Limb (tissue), 2 donors: ENCODE measurements around the gene FOXA1.

Experiments
- DNase-seq, 2 donors: peaks; one replicate each; pipeline ENCODE4 v3.0.0-alpha.2; 2016; ENCODE audit errors: extremely low spot score in 2 of 2

The FOXA1 gene

DNA sequence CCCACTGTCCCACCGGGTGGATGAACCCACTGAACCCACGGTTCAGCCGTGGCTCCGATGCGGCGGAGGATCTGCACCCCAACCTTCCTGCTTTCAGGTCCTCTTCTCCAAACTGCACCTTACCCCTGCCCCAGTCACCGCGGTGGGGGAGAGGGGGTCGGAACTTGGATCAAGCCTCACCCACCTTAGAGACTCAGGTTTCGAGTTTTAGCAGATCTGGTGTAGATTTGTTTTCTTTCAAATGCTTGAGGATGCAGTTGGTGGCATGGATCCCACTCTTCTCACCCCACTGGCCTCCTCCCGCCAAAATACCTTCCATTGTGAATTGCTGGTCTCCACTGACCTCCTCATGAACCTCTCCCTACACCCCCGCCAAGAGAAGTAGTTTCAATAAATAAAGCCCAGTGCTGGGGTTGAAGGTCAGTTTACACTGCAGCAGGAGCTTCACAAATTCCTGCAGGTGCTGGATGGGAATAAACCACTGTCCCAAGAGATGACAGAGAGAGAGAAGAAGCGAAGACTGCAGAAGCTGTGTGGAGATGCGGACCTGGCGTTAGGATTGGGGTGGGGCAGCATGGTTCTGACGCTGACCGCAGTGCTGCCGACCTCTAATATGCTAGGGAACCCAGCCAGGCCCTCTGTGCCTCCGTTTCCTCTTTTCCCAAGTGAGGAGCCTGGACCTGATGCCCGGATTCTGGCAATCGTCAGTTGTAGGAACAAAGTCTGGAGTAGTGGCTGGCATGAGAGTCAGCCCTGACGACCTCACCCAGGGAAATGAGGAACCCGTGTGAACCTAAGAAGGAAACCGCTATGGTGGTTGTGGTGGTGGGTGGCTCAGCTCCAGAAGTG, 7.8 kb upstream of the FOXA1 start:
- no peak for DNase-seq

DNA sequence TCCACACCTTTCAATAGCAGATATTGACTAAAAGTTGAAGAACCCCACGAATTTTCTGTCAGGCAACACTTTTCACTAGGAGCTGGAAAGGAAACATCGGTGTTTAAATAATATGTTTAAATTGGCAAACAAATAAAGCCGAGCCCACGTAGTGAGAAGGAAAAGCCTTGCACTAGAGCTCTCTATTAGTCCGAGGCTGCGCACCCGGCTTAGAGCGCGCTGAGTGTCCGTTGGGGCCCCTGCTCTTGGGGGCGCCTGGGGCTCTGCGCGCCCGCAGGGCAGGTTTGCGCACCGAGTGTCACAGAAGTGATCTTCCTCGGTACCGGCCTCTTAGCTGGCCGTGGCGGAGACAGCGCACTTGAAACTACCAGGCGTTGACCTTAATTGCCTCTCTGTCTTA, 6.8 kb upstream of the FOXA1 start:
- DNase-seq: no peak

DNA sequence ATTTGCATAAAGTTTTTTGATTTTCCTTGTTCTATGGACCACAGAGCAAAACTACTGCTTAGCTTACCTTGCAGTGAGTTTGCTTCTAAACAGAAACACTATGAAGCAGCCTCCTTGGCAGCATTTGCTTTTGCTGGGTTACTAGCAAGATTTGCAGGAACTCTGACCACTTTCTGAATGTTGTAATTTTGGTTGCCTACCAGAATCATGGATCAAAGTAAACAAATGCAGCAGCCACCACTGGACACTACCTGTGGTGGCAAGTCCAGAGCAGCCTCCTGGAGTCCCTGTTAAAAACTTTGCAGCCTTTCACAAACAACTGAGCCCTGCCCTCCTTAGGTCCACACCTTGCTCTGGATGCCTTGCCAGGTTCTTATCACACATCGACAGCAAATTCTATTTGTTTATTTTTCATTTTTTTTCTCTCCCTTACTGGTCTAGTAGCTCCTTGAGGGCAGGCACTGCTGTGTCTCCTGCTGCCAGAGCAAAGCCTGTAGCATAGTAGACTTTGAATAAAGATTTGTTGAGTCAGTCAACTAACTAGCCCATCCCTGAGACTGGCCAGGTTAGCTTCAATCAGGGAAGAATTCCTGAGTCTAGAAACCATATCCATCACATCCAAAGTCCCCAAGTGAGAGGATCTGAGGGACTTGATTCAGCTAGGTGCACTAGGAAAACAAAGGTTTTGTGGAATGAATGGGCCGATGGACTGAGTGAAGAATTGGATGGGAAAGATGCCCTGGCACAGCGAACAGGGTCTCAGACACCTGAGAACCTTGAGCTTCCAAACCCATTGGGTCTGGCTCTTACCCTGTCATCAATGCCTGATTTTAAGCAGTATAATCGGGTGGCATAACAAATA, 6.1 kb upstream of the FOXA1 start:
- no peak for DNase-seq

DNA sequence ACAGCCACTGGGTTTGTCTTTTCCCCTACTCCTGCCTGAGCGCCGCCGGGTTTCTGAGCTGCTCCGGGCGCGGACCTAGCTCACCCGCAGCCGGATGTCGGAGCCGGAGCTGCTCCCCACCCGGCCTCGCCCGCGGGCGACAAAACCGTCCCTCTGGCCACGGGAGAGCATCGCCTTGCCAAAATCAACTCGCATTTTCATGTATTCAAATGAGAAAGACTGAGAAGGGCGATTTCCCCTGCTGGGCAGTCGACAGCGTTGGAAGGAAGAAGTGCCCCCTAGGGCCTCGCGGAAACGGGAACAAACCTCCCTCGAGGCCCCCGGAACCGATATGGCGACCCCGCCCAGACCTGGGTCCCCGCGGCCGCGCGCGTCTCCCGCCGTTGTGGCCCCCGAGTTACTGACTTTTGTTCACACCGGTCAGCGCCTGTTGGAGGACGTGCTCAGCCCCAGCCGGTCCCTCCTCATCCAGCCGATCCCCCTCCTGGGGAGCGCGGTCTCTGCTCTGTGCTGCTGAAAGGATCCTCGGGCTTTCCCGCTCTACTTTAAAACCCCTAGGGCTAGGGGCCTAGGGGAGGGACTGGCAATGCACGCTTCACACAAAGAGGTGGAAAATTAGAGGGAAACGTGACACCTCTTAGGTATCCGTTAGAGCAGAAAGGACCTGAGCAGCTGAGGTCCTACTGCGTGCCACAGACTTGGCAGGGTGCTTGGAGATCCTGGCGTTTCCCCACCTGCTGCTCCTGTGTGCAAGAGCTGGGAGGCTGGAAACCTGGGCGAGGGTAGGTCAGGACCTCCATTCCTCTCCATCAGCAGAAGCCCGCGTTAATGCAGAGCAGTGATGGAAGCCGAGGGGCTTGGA, 4.7 kb upstream of the FOXA1 start:
- DNase-seq: peak in 1 of 2 donors; percentile 58

DNA sequence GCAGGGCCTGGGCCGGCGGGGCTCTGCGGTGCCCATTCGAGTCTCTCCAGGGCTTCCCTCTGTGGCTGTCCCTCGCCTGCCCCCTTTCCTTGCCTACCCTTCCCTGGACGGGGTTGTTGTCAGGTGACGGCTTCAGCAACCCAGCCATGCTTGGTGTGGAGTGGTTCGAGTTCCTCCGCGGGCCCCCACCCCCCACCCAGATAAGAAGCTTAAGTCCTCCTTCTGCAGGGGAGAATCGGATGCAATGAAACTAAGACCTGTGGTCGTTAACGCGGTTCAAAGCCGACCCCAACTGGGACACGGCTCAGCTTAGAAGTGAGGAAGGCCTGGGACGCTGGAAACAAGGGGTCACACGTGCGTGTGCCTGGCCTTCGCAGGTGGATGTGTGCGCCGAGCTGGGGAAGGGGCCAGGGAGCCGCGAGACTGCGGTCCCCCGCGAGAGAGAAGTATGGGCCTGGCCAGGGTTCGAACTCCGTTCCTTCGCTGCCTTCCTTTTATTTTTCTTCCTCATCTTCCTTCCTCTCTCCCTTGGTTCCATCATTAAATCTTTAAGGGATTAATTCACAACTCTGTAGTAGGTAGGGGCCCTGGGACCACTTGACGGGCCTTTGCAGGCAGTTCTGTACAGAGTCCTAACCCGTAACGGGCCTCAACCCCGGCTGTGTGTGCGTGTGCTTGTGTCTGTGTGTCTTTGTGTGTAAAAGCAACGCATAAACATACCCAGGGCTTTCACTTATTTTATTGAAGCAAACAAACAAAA, 3.9 kb upstream of the FOXA1 start:
- DNase-seq: no peak

DNA sequence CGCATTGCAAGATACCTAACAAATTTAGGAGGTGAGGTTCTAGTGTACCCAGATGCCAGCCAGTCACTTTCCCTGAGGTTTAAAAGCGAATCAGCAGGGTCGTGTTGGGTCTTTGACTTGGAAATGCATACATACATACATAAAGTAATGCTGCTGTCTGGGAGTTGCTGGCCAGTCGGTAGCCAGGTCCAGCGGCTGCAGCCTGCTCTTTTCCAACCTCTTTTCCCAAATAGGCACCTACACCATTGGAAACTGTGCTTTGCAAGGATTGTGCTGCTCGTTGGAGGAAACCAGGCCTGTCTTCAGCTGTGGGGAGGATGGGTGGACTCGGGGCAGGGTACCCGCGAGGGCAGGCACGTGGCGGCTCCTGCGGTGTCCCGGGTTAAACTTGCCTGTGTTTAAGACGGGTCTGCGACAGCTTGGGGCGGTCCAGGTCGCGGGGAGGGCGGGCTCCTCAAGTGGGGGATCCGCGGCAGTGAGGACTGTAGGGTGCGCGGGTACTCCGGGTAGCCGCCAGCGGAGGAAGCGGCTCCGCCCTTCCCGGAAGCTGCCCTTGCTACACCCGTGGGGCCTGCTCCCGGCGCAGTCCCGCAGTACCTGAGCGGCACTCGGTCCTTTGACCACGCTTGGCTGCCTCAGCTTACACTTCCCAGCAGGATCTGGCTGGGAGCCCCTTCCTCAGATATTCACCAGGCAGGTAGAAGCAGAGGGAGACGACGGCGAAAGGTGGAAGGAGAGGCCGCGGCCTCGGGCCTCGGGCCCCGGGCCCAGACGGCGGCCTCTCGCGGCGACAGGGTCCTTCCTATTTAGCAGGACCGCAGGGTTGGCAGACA, 3.1 kb upstream of the FOXA1 start:
- DNase-seq: peak in 1 of 2 donors; percentile 57

DNA sequence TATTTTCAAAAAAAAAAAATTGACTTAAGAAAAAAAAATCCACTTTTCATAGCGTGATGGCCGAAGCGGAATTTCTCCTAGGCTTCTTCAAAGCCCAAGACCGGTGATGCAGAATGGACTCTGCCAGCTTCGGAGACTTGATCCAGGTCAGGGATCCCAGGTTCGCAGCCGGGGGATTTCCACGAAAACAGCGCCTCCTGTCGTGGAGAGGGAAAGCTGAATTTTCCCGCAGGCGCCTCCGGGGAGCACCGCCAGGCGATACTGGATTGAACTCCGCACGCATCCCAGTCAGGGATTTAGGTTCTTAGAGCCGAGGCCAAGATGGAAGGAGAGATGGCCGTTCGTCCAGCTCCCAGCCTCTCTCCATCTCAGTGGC, 2.5 kb upstream of the FOXA1 start:
- DNase-seq: no peak

DNA sequence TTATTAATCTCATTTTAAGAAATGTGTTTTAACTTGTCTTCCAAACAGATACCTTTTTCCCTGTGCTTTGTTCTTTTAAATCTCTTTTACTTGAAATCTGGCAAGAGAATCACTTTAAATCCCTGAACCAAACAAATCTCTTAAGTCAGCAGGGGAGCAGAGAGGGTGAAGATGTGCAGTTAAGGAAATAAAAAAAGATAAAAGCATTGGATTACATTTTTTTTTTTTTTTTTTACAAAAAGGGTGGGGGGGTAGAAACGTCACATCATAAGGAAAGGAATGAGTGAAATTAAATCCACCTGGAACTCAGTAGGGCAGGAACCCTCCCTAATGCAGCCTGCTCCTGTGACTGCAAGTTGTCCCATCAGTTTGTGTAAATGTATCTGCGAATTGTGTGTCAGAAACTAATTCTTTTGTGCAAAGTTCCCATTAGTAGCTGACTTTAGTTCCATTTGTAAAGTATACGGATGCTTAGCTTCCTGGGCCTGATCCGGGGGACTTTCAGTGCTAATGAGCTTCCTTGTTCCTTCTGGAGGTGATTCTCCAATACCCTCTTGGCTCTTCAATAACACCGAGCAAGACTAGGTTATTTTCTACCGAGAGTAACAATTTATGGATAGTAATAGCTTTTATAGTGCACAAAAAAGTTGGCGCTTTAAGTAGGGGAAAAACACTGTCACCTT, 1.9 kb upstream of the FOXA1 start:
- no peak for DNase-seq

DNA sequence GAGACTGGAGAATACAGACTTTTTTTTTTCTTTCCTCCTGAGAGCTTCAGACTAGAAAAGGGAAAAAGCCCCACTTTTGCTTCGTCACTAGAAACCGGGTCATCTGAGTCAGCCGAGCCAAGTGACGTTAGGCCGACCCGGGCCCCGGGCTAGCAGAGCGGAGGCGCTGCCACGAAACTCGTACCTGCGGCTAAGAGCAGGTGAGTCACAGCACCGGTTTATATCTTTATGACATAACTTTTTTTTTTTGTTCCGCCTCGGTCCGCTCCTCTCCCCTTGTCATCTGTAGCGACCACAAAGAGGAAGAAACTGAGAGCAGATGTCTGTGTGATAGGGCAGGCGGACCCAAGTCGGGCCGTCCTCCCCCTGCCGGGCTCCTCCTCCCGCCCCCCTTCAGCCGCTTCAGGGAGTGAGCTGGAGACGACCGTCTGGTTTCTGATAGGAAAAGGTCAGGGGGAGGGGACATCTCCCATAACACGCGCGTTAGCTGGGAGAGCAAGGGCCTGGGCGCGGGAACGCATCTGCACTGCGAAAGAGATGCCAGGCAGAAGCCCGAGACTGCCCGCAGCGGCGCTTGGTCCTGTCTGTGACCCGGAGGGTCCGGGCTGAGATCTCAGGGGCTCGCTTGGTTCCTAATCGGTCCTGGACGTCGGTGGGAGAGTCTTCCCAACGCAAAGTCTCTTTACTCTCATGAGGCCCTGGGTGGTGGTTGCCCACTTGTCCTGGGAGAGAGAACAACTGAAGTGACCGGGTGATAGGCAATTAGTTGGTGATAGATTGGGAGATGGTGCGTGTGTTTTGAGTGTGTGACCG, 966 bp upstream of the FOXA1 start:
- peak in 1 of 2 donors; percentile 60 for DNase-seq

DNA sequence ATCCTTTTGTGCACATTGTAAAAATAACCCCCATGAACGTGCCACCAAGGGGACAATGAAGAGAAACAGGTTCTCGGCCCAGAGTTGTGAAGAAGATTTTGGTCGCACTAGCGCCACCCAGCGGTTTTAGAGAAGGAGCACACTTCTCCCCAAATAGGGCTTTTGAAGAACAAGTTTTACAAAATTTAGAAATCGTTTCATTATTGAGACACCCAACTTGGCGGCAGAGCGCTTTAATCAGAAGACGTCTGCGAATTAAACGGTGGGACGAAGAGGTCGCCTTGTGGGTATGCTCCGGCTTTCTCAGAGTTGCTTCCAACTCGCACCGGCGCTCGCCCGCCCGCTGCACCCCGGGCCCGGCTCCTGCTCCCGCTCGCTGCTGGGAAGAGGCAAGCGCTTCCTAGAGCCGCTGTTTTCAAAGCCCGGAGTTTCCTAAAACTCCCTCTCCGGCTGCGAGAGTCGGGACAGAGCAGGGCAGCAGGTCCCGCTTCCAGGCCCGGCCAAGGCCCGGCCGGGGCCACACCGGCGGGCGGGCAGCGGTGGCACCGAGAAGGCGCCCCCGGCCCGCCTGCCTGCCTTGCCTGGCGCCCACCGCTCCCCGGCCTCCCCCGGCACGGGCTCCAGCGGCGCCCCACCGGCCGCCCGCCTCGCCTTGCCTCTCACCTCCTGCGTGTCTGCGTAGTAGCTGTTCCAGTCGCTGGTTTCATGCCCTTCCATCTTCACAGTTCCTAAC, 645 bp downstream of the FOXA1 start:
- peak; percentile 71 to 83 for DNase-seq

DNA sequence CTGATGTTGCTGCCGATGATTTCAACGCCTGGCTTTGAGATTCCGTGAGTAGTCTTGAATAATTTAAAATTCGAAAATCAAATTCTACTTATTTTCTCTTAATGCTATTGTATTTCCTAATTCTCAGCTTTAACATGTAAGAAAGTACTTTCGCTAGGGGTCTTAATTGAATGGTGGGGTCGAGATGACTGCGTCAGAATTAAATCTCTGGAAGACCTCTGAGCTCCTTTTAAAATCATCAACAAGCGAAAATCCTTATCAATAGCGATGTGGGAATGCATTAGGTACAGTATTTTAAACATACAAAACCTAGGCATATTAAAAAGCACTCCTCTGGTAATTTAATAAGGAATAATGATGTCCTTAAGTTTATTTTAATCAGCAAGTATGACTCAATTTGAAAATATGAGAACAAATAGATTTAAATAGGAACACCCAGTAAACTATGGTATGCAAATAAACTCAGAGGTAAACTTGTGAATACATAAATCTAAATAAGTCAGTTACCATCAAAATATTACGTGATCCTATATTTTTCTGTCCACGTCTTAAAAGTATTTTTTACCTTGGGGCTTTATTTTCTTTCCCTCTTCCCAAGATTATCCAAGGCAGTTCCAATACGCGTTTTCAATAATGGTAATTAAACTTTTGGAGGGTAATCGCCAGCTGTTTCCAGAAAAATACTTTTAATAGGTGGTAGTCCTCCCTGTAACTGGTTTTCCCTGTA, 1.4 kb downstream of the FOXA1 start:
- no peak for DNase-seq

DNA sequence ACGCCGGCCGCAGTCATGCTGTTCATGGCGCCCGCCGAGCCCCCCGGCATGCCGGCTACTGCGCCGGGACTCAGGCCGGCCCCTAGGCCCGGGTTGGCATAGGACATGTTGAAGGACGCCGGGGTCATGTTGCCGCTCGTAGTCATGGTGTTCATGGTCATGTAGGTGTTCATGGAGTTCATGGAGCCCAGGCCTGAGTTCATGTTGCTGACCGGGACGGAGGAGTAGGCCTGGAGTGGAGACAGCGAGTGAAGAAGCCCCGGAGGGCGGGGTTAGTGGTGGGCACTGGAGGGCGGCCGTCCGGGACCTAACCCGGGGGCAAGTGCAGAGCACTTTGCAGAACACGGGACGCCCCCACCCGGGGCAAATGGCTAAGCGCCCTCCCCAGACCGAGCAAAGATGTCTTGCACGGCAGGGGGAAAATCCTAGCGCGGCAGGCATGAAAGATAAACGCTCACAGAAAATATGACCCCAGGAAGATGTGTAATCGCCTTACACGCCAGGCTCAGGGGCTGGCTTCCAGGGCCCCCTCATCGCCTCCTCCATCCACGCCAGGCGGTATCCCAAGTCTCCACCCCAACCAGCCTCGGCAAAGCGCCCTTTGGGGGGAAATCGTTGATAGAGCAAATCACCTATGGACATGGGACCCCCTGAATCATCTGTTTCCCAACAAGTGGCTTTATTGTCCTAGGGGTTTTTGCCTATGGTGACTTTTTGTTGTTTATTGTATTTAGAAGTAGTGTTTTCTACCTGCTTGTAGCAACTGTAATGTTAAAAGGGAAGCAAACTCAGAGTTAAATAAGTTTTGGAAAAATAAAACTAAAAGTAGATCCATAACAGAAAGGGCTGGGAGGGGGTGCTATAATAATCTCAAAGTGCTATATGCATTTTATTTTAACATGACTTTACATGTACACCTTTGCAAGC, 2.3 kb downstream of the FOXA1 start:
- DNase-seq: no peak

DNA sequence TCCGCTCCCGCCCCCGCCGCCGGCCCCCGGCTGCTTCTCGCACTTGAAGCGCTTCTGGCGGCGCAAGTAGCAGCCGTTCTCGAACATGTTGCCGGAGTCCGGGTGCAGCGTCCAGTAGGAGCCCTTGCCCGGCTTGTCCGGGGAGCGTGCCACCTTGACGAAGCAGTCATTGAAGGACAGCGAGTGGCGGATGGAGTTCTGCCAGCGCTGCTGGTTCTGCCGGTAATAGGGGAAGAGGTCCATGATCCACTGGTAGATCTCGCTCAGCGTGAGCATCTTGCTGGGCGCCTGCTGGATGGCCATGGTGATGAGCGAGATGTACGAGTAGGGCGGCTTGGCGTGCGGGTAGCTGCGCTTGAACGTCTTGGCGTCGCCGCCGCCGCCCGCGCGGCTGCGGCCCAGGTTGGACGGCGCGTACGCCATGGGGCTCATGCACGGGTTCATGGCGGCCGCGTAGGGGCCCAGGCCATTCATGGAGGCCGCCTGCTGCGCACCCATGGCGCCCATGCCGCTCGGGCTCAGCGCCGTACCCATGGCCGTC, 3.0 kb downstream of the FOXA1 start:
- no peak for DNase-seq

DNA sequence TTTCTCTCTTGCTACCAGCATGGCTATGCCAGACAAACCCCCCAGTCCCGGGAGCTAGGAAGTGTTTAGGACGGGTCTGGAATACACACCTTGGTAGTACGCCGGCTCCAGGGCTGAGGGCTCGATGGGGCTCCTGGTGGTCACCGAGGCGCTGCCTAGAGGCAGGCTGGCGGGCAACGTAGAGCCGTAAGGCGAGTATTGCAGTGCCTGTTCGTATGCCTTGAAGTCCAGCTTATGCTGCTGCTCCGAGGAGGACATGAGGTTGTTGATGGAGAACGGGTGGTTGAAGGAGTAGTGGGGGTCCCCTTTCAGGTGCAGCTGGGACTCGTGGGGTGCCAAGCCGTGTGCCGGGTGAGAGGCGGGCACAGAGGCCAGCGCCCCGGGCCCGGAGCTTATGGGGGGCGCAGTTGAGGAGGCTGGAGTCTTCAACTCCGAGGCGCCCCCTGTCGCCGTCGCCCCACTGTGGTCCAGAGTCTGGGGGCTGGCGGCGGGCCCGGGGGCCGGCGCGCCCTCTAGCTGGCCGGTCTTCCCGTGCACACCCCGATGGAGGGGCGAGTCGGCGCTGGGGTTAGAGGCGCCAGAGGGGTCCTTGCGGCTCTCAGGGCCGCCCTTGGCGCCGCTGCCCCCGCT, 3.6 kb downstream of the FOXA1 start:
- DNase-seq: peak in 1 of 2 donors; percentile 63

DNA sequence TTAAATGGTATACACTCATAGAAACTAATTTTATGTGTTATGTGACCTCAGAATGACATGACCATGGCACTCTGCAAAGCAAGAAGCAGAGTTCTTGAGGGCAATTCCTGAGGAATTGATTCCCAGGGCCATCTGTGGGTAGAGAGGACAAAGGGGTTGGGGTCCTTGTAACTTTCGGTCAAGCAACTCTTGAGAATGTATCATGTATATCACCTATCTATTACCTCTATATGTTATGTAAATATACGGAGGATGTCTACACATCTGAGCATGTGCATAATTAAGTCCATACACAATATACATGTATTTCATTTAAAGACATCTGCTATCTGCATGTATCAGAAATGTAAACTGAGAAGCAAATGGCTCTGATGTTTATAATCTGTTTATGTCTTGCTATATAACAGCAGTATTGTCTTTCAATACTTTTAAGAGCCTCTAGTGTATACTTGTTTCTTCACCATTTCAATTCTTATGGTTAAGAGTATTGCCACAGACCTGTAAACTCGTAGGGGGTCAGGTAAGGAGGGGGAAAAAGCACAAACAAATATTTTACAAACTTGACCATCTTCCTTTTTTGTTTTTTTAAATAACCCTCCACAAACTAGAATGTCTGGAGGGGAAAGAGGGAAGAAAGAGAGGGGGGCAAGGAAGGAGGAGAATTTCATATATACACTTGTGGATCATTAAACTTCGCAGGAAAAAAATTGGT, 4.5 kb downstream of the FOXA1 start:
- DNase-seq: no peak
